Stimulated activated CD4-positive, alpha-beta T cell treated with anti-CD3 and anti-CD28 coated beads, Interleukin-4, amount 100 ng/mL, for 4 hours (primary cell): ENCODE results near the gene EID2.

Experiments used
- DNase-seq, 2 experiments: peaks; one replicate each; pipeline ENCODE4 v3.0.0-alpha.2; 2020

Gene EID2

DNA sequence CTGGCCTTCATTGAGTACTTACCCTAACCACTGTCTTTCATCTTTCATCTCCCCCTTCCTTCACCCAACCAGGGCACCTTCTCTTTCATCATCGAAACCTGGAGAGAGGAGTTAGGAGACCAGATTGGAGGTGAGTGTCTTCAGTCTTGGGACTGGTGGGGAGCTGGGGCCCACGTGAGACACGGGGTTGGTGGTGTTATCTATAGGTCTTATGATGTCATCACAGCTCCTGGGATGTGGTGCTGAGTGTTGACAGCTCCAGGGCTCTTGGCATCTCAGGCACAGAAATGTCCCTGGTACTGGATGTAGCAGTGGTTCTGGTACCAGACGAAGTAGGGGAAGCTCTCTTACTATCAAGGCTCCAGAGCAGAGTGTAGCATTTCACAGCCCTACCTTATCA lies 39.4 kb downstream of the EID2 start:
- DNase-seq = no peak

DNA sequence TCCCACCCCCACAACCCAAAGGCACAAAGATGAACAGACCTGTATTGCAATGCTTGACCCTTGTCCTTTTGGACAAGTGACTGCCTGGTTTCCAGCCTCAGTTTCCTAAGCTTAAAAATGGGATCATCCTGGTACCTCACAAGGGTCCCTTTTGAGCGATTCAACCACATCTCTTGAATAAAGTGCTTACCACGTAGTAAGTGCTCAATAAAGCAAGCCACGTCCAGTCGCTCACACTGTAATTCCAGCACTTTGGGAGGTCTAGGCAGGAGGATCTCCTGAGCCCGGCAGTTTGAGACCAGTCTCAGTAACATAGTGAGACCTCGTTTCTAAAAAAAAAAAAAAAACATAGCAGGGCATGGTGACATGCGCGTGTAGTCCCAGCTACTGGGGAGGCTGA lies 40.0 kb downstream of the EID2 start:
- DNase-seq = no peak

- no peak for DNase-seq
Observed at GRCh38 chr19:39498798-39499642, 40.9 kb downstream of the EID2 start, which contains the start of gene DLL3. TSS of gene DLL3 (plus strand) at chr19:39498947. CDS start at chr19:39498975, 28 bp downstream.

DNA sequence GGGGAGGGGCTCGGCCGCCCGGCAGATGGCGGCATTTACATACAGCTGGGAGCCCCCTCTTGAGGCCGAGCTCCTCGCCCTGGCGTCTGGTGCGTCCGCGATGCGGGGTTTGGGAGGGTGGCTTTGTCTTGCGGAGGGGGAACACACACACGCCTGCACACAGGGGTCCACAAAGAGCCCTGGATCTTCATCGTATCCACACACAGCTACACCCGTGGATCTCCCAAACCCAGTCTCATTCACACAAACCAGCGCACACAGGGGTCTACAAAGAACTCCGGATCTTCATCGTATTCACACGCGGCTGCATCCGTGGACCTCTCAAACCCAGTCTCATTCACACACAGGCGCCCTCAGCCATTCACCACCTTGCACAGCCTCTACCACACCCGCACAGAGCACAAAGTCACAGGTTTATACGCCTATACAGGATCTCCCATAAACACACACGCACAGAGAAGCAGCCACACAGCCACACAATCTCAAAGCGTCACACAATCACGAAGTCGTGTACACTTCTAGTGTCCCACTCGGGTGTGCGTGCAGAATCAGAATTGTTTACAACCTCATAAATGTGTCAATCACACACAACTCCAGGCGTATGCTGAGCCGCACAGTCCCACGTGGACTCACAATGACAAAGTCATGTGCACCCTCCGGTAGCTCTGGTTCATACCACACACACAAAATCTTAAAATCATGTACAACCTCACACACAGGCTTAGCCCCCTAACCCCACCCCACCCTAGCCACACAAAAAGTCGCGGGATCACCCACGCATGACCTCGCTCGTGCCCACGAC lies 41.8 kb downstream of the EID2 start:
- no peak for DNase-seq

DNA sequence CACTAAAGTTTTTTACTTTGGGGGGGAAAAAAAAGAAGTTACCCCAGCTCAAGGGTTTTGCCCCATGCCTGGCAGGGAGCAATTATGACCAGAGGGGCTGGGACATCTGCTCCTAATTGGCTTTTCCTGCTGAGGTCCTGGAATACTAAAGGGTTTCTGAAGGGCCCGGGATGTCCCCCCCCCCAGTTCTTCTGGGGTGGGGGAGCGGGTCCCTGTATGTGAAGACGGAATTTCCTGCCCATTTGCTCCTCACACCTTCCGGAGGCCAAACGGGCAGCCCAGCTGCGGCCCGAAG lies 42.3 kb downstream of the EID2 start:
- DNase-seq = no peak

- no peak for DNase-seq
Observed at GRCh38 chr19:39496063-39496462, 43.9 kb downstream of the EID2 start.

- no peak for DNase-seq
Observed at GRCh38 chr19:39494661-39495060, 45.3 kb downstream of the EID2 start.

DNA sequence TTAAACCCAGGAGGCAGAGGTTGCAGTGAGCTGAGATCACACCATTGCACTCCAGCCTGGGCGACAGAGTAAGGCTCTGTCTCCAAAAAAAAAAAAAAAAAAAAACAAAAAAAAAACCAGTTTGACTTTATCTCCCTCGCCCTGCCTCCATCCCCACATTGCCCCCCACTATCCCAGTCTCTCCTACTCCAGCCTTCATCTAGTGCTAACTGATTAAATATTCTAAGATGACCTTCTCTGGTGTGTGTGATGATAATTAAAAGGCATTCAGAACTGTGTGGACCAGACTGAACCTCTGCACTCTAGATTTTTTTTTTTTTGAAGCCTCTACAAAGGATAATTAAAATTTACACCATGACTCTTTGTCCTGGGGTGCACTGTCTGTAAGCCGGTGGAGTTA lies 47.2 kb downstream of the EID2 start:
- DNase-seq = no peak

- DNase-seq = no peak
Observed at GRCh38 chr19:39492225-39492624, 47.7 kb downstream of the EID2 start.

- no peak for DNase-seq
Observed at GRCh38 chr19:39489756-39490155, 50.2 kb downstream of the EID2 start.
